ENCODE data around the gene DMGDH.
A peak's percentile ranks its signal among the peaks of the same experiment; 100 is the strongest.
"Not testable (repeated sequence)": the region's sequence is repeated elsewhere in the genome, so short reads cannot be mapped to it uniquely, and the experiment has no call there.

The DMGDH gene

GRCh38 chr5:79011219-79011836 lies 58.1 kb downstream of the DMGDH start:
- no peak for DNase-seq

GRCh38 chr5:79008362-79008761 lies 61.1 kb downstream of the DMGDH start:
- no peak for DNase-seq

- no peak for DNase-seq
Observed at GRCh38 chr5:79007872-79008271, 61.6 kb downstream of the DMGDH start.

- no peak for DNase-seq
Observed at GRCh38 chr5:79005936-79006631, 63.4 kb downstream of the DMGDH start.

GRCh38 chr5:79005151-79005550 lies 64.3 kb downstream of the DMGDH start:
- DNase-seq = no peak

- no peak for DNase-seq
Observed at GRCh38 chr5:79002374-79002773, 67.1 kb downstream of the DMGDH start.

GRCh38 chr5:79001471-79001870 lies 68.0 kb downstream of the DMGDH start:
- no peak for DNase-seq

GRCh38 chr5:78997090-78997489 lies 72.4 kb downstream of the DMGDH start:
- no peak for DNase-seq

- DNase-seq = no peak
Observed at GRCh38 chr5:78995521-78996007, 73.9 kb downstream of the DMGDH start.

- no peak for DNase-seq
Observed at GRCh38 chr5:78993165-78993564, 76.3 kb downstream of the DMGDH start.

- no peak for DNase-seq
Observed at GRCh38 chr5:78992146-78992545, 77.3 kb downstream of the DMGDH start.

- DNase-seq = no peak
Observed at GRCh38 chr5:78989080-78989479, 80.4 kb downstream of the DMGDH start.

GRCh38 chr5:78985725-78986223 lies 83.7 kb downstream of the DMGDH start:
- no peak for DNase-seq

- peak; percentile 8 for DNase-seq
Observed at GRCh38 chr5:78985116-78985724, 84.3 kb downstream of the DMGDH start, which contains the start of gene ARSB. Gene ARSB (minus strand): TSS chr5:78985310. CDS start chr5:78985248, 62 bp downstream.

GRCh38 chr5:78984439-78985115 lies 84.9 kb downstream of the DMGDH start:
- DNase-seq = peak; percentile 69

- DNase-seq = no peak
Observed at GRCh38 chr5:78983601-78984438, 85.7 kb downstream of the DMGDH start.

GRCh38 chr5:78983194-78983593 lies 86.3 kb downstream of the DMGDH start:
- not testable (repeated sequence) for DNase-seq

GRCh38 chr5:78979909-78980308 lies 89.6 kb downstream of the DMGDH start:
- no peak for DNase-seq

- no peak for DNase-seq
Observed at GRCh38 chr5:78979117-78979742, 90.2 kb downstream of the DMGDH start.

- no peak for DNase-seq
Observed at GRCh38 chr5:78975035-78975434, 94.4 kb downstream of the DMGDH start.

GRCh38 chr5:78974601-78975000 lies 94.9 kb downstream of the DMGDH start:
- DNase-seq = no peak

- DNase-seq = peak; percentile 12
Observed at GRCh38 chr5:78974011-78974410, 95.5 kb downstream of the DMGDH start.
